Stimulated activated CD8-positive, alpha-beta memory T cell treated with anti-CD3 and anti-CD28 coated beads, Interleukin-15, amount 100 ng/mL, for 48 hours (primary cell): ENCODE results near the gene ZBTB20.

Source experiments
- DNase-seq, 2 donors: peaks; one replicate each; pipeline ENCODE4 v3.0.0-alpha.2; 2020; ENCODE audit warnings: low read depth in 2 of 2

ZBTB20 gene

DNA sequence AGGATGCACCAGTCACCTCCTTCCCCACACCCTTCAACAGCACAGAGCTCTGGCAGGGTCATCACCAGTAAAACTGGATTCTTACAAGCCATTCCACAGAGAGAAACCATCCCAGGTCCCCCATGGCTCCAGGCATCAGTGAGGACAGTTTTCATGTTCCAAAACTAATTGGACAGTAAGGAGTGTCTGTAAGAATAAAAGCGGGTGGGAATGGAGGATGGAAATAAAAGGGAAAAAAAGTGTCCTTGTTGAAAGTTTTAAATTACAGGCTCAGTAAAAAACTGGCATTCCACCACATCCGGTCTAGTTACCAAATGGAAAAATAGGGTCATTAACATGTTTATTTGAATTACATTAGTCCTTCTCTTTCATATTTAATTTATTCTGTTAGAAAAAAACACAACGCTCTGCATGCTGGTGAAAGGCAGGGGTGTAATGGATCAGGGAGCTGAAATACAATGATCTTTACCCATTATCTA, 735.9 kb downstream of the ZBTB20 start:
- DNase-seq: no peak

GRCh38 chr3:114408736-114409670, 738.1 kb downstream of the ZBTB20 start:
- no peak for DNase-seq

- DNase-seq: no peak
These were observed 740.2 kb downstream of the ZBTB20 start for GRCh38 chr3:114406922-114407321.

- DNase-seq: no peak
These were observed 740.8 kb downstream of the ZBTB20 start for GRCh38 chr3:114406286-114406685.

DNA sequence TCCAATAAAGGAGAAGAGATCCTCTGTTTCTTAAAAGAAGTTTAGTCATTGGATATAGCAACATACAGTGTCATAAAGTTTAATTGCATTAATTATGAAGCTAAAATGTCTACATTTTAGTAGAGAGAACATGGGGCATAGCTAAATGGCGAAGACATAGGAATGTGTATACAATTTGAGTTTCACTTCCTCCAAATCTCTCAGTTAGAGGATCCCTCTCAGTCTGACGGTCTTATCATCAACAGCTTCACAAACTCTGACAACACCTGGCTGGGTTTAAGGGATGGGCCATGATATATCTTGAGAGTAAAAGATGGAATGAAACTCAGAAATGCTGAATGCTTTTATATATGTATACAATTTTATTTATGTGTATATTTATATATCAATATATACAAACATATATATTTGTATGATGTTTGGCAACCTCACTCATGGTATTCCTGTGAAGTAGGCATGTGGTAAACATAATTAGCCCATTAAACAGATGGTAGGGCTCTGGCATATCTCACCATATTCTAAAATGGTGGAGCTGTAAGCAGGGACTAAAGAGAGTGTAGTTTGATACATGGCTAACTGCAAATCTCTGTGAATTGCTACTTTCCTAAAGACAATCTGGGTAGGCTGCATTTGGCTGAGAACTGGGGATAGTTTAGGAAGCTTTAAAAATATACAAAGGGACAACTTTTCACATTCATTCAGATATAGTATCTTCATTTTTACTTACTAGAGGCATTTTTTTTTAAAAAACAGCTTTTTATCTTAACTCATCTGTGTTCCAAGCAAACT, 741.7 kb downstream of the ZBTB20 start:
- DNase-seq: no peak

DNA sequence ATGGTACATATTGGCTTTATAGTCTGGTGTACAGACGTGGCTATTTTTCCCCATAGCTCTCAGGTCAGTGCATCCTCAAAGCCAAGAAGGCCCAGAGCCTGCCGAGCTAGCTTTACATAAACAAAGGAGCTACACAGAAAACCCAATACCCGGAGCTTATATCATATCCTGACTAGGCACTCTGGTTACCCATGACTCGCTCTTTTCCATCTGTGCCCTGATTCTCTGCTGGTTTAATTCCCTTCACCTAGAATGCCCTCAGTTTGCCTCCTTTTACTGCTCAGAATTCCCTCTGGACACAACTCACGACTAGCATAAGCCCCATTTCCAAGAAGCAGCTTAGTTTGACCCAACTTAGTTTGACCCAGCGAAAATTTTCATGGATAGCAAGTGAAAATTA, 742.5 kb downstream of the ZBTB20 start:
- no peak for DNase-seq

DNA sequence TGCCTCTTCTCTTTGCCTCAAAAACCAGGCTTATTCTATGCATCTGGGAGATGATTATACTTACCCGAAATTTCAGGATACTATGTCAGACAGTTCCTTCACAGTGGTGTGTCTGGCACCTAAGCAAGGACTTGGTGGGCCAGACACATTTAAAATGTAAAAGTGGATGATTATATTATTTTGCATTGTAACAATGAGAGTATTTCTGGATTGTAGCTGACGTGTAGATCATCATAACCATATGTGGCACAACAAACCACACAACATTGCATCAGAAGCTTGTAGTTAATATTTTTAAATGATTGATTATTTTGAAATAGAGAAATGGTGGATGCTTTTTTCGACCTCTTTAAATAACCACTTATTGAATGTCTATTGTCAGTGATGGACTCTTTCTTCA, 744.2 kb downstream of the ZBTB20 start:
- DNase-seq: no peak

GRCh38 chr3:114401346-114401745, 745.7 kb downstream of the ZBTB20 start:
- no peak for DNase-seq

DNA sequence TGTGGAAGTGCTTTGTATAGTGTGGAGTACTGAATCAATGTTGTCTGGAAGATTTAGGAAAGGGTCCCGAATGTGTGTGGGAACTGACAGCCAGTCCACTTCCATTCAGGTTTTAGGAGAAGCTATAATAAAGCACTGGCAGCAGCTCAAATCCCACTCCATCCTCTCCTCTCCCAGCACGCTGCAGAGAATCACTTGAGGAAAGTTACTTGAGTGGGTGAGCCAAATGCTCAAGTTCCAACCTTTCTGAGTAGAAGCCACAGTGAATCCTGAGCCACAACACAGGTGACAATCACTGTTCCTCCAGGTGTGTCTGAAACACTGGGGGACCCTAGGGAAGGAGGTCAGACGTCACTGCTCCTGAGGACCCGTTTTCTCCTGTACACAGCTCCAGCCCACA, 746.7 kb downstream of the ZBTB20 start:
- no peak for DNase-seq

DNA sequence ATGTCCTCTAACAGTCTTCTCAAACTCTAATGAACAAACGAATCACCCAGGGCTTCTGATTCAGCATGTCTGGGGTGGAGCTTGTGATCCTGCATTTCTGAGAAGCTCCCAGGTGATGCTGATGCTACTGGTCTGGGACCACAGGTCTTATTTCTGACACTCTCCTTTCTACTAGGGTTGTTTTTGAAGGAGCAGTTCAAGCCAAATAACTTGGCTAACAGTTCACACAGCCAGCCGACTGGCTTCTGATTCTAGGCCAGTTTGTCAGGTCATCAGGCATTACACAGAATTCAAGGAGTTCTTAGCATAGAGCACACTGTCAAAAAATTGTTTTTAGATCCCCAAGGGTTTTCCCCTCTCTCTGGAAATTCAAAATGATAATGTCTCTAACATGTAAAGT, 752.5 kb downstream of the ZBTB20 start:
- DNase-seq: no peak

DNA sequence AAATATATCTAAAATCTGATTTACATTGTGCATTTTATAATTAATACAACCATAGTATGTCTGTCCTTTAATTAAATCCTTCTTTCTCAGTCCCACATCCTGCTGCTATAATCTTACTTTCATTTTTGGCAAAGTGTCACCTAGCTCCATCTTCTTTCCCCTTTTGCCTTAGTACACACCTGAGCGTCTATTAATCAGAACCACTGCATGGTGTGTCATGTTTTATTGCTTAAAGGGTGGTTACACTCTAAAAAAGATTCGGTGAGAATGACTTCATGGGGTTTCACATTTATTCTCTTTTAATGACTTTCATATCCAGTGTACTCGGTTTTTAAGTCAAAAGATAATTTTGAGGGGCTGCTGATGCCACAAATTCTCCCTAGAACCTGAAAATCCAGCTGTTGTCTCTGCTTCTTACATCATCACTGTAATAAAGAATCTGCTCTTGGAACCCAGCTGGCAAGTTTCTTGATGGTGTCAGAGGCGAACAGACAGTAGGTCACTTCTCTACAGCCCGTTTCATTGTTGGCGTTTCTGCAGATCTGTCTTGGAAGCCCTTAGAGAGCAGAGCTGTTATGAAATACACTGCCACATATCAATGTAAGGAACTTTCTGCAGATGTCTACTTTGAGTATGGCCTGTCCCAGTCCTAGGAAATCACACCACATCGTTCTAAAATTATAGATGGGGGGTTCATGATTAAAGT, 753.6 kb downstream of the ZBTB20 start:
- DNase-seq: no peak

- DNase-seq: no peak
These were observed 754.3 kb downstream of the ZBTB20 start for GRCh38 chr3:114392831-114393230.

- no peak for DNase-seq
These were observed 757.9 kb downstream of the ZBTB20 start for GRCh38 chr3:114389156-114389555.

DNA sequence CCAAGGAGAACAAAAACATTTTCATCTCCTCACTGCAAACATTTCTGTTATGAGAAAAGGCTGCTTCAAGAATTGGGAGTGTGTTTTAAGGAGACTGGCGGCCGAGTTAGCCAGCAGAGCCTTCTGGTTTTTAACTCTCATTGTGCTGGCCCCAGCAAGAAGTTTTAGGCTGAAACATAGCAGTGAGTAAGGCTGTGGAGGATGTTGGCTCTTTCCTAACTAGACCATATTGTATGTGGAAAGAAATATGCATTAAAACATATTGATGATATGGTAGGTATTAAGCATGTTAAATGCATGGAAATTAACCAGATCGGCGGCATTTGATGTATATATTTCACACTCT, 762.6 kb downstream of the ZBTB20 start:
- DNase-seq: no peak

GRCh38 chr3:114383875-114384557, 763.1 kb downstream of the ZBTB20 start:
- peak; percentile 55 to 56 for DNase-seq

DNA sequence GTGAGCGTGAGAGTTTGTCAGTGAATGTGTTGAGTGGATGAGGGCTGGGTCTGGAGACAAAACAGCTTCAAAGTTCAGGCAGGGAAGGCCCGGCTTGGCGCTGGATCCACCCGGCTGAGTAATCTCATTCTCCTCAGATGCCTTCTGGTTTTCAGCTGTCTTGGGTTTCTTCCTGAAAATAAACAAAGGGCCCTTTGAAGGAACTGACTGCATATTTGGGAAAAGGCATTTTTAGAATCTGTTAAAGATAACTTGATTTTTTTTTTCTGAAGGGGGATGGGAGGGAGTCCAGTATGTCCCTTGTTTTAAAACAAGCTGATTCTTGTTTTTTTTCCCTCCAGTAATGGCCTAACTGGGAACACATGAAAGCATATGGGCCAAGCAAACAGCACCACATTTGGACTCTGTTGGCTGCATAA, 766.8 kb downstream of the ZBTB20 start:
- DNase-seq: no peak

- no peak for DNase-seq
These were observed 767.8 kb downstream of the ZBTB20 start for GRCh38 chr3:114379266-114379665.

DNA sequence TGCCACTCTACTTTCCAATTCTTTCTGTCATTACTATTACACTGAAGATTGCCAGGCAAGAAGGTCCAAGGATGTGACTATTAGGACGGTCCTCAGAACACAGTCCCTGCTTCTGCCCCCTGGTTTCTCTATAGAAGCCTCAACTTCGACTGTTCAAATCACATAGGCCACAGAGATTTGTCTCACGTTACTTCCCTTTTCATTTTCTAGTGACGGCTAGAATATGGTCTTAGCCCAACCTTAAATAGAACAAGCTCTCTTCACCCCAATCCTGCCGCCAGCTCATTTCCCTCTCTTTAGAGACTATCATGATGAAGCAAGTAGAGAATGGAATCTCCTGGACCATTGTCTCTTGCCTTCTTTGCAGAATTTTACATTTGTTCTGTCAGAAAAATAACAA, 768.3 kb downstream of the ZBTB20 start:
- no peak for DNase-seq

DNA sequence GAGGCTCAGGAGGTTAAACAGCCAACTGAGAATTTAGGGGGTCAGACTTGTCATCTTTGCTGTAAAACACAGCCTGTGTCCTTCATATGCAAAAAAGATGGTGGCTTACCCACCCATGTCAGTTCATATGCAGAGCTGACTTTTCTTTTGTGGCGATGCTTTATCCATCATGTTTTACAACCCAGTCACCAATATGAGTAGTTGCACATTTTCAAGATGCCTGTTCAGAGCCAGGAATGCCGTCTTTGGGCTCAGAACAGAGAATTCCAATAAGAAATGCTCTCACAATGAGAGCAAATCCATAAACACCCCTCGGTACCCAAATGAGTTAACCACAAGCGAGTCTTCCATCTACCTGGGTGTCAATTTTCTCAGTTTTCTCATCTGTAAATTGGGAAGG, 769.7 kb downstream of the ZBTB20 start:
- no peak for DNase-seq

DNA sequence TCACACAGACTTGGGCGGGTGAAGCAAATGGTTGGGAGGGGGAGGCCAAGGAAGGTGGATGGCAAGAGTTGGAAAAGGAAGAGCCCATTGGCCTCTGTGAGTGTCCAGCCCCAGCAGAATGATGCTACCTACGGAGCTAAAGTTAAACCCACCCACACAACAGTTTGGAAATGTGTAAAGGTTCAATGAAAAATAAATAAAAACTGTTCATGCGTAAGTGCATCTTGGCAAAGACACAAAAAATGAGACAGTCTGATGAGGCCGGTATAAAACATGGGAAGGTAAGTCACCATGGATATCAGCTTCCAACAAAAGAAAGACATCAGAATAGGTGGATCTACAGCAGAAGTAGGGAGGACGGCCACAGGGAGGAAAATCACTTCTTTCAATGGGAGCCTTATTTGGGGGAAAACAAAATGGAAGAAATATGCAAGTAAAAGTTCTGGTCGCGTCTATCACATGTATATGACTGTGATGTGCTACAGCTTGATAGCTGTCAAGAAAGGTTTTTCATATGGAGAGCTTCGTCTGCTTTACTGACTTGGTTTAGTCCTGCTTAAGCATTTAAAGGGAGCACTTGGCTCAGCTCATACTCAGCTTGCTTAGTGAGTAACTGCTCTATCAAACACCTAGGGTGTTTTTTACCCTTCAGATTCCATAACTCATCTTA, 770.4 kb downstream of the ZBTB20 start:
- DNase-seq: no peak
